ENCODE data around the gene PACRG.
A peak's percentile ranks its signal among the peaks of the same experiment; 100 is the strongest.

Gene PACRG

GRCh38 chr6:162719528-162719927 is 8.2 kb upstream of the PACRG start (continued):
- TF ChIP-seq CSRNP3 (CRISPR knock-in tag; IDR thresholded peaks at IDR 0.05), result no peak

- ATAC-seq, result no peak
- TF ChIP-seq ZNF8 (CRISPR knock-in tag; IDR thresholded peaks at IDR 0.05), result no peak
- TF ChIP-seq ZNF70 (CRISPR knock-in tag; IDR thresholded peaks at IDR 0.05), result no peak
Measured at GRCh38 chr6:162721404-162721687, 6.4 kb upstream of the PACRG start.

GRCh38 chr6:162722226-162722625 is 5.5 kb upstream of the PACRG start:
- TF ChIP-seq ZNF70 (CRISPR knock-in tag; IDR thresholded peaks at IDR 0.05) (no peak), CREB5 (CRISPR knock-in tag; IDR thresholded peaks at IDR 0.05; ENCODE audit: low read depth) (no peak), CSDC2 (CRISPR knock-in tag; IDR thresholded peaks at IDR 0.05) (no peak), RARB (CRISPR knock-in tag; IDR thresholded peaks at IDR 0.05) (no peak), ISL1 (CRISPR knock-in tag; IDR thresholded peaks at IDR 0.05) (no peak), TCF4 (CRISPR knock-in tag; IDR thresholded peaks at IDR 0.05; ENCODE audit: borderline replicate concordance) (no peak), SNAI2 (CRISPR knock-in tag; IDR thresholded peaks at IDR 0.05) (no peak), OSR1 (CRISPR knock-in tag; IDR thresholded peaks at IDR 0.05) (no peak)

GRCh38 chr6:162722633-162723032 is 5.1 kb upstream of the PACRG start:
- no peak for ATAC-seq
- TF ChIP-seq ZNF8 (CRISPR knock-in tag; IDR thresholded peaks at IDR 0.05) (no peak), PPARA (CRISPR knock-in tag; IDR thresholded peaks at IDR 0.05; ENCODE audit: borderline replicate concordance) (no peak), POU6F1 (CRISPR knock-in tag; IDR thresholded peaks at IDR 0.05; ENCODE audit: borderline replicate concordance, low read depth) (no peak), ZFP30 (CRISPR knock-in tag; IDR thresholded peaks at IDR 0.05) (no peak), CSRNP3 (CRISPR knock-in tag; IDR thresholded peaks at IDR 0.05) (no peak), ISL1 (CRISPR knock-in tag; IDR thresholded peaks at IDR 0.05) (no peak), ZNF565 (CRISPR knock-in tag; conservative IDR thresholded peaks at IDR 0.05; ENCODE audit: low read depth) (no peak)

More at GRCh38 chr6:162722226-162722625, 5.5 kb upstream of the PACRG start:
- no peak for ATAC-seq

GRCh38 chr6:162726947-162727321 is 840 bp upstream of the PACRG start:
- peak; percentile 41 for ATAC-seq
- TF ChIP-seq ZFP30 (CRISPR knock-in tag; IDR thresholded peaks at IDR 0.05), result no peak
- TF ChIP-seq BACH2 (CRISPR knock-in tag; IDR thresholded peaks at IDR 0.05; ENCODE audit: borderline replicate concordance), result no peak
- TF ChIP-seq ARNTL (CRISPR knock-in tag; IDR thresholded peaks at IDR 0.05; ENCODE audit: borderline replicate concordance, low read depth), result no peak
- no peak for TF ChIP-seq CSRNP3 (CRISPR knock-in tag; IDR thresholded peaks at IDR 0.05)
- no peak for TF ChIP-seq TCF4 (CRISPR knock-in tag; IDR thresholded peaks at IDR 0.05; ENCODE audit: borderline replicate concordance)
- no peak for TF ChIP-seq TOX (CRISPR knock-in tag; IDR thresholded peaks at IDR 0.05; ENCODE audit: borderline replicate concordance)
- no peak for TF ChIP-seq ZFP3 (CRISPR knock-in tag; IDR thresholded peaks at IDR 0.05)
- TF ChIP-seq OSR1 (CRISPR knock-in tag; IDR thresholded peaks at IDR 0.05), result no peak
- TF ChIP-seq POU6F1 (CRISPR knock-in tag; IDR thresholded peaks at IDR 0.05; ENCODE audit: borderline replicate concordance, low read depth), result no peak
- no peak for TF ChIP-seq TSHZ2 (CRISPR knock-in tag; IDR thresholded peaks at IDR 0.05)
- TF ChIP-seq GLIS3 (CRISPR knock-in tag; IDR thresholded peaks at IDR 0.05), result no peak
- no peak for TF ChIP-seq ZNF70 (CRISPR knock-in tag; IDR thresholded peaks at IDR 0.05)
- no peak for TF ChIP-seq PPARA (CRISPR knock-in tag; IDR thresholded peaks at IDR 0.05; ENCODE audit: borderline replicate concordance)
